Measurements from ENCODE around the gene POLR3A.

DNA sequence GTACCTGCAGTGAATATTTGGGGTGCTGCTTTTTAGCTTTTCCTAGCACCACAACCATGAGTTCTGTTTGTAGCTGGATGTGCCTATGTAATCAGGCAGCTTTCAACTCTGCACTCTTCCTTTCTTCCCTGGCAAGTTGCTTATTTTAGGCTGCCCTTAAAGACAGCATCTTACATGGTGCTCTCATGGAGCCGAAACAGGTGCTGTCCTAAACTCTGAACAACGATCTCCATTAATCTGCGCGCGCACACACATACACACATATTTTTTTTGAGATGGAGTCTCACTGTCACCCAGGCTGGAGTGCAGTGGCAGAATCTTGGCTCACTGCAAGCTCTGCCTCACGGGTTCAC, 13.4 kb upstream of the POLR3A start:
- TF ChIP-seq, protein P1, sequence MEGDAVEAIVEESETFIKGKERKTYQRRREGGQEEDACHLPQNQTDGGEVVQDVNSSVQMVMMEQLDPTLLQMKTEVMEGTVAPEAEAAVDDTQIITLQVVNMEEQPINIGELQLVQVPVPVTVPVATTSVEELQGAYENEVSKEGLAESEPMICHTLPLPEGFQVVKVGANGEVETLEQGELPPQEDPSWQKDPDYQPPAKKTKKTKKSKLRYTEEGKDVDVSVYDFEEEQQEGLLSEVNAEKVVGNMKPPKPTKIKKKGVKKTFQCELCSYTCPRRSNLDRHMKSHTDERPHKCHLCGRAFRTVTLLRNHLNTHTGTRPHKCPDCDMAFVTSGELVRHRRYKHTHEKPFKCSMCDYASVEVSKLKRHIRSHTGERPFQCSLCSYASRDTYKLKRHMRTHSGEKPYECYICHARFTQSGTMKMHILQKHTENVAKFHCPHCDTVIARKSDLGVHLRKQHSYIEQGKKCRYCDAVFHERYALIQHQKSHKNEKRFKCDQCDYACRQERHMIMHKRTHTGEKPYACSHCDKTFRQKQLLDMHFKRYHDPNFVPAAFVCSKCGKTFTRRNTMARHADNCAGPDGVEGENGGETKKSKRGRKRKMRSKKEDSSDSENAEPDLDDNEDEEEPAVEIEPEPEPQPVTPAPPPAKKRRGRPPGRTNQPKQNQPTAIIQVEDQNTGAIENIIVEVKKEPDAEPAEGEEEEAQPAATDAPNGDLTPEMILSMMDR (conservative IDR thresholded peaks at IDR 0.05; ENCODE audit: low read length), result no peak
- no peak for TF ChIP-seq EZH2phosphoT487 (IDR thresholded peaks at IDR 0.05; ENCODE audit: borderline replicate concordance, low read depth, low read length)

All from OCI-LY7 (cell line).